Midbrain (tissue), 1 donor: ENCODE data around the gene ERN1.

Experiments used
- DNase-seq: peaks from one replicate; lab custom pipeline; 2025; lab: John Stamatoyannopoulos, UW

ERN1 gene

GRCh38 chr17:64004218-64004770 lies 125.7 kb downstream of the ERN1 start:
- no peak for DNase-seq

DNA sequence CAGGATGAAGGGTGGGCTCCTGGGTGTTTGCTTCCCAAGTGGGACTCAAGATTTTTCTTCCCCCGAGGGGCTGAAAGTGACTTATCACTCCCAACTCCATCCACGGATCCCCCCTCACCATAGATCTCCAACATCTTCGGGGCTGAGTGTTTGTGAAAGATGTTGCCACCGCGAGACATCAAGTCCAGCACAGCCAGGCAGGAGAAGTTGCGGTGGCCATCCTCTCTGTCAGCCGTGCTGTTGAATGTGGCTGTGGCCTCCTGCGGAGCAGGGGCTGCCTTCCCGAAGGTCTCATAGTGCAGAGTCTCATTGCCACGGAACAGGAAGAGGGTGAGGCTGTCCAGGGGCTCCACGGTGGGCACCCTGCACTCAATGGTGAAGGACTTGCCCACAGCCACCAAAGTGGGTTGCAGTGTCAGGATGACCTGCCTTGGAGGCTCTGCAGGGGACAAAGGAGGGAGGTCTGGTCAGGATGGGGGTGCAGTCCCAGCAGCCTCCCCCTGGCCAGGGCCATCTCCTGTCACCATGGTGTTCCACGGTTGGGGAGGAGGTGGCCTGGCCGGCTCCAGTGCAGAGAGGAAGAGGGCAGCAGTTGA lies 126.3 kb downstream of the ERN1 start:
- no peak for DNase-seq

GRCh38 chr17:64002658-64003525 lies 127.1 kb downstream of the ERN1 start:
- no peak for DNase-seq

GRCh38 chr17:64001763-64002529 lies 128.0 kb downstream of the ERN1 start:
- DNase-seq: no peak

- DNase-seq: no peak
Measured at GRCh38 chr17:64001091-64001579, 128.8 kb downstream of the ERN1 start.

GRCh38 chr17:63999680-64000531 lies 130.0 kb downstream of the ERN1 start:
- DNase-seq: no peak

DNA sequence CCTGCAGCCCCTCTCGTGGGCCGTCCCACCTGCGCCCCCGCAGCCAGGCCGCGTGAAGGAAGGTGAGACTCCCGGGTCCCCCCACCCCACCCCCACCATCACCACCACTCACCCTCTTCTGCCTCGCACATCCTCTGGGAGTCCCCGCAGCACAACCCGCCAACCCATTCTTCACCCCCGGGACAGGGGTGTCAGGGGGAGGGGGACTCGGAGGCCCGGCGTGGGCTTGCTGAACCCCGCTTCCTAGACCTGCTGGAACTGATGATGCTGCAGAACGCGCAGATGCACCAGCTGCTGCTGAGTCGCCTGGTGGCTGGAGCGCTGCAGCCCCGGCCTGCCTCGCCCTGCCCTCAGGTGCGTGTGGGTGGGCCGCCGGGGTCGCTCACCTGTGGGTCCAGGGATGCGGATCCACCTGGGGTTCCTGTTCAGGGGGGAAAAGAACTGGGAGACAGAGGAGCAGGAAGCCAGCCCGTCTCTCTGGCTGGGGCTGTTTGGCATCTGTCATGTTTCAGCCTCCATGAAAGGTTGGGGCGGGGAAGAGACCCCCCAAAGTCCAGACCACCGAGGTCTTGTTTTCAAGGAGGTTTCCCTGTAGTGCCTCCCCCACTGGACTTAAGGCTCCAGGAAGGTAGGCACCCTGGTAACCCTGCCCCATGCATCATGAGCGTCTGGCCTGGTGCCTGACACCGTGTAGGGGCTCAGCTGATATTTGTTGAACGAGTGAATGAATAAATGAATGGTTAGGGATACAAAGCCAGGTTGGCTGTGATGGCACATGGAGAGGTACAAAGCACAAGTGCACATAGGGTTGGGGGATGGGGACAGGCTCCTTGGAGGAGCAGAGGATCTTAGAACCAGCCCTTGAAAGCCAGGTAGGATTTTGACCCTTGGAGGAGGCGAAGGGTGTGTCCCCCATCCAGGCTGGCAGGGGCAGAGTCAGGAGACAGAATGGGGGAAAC lies 130.9 kb downstream of the ERN1 start:
- no peak for DNase-seq

DNA sequence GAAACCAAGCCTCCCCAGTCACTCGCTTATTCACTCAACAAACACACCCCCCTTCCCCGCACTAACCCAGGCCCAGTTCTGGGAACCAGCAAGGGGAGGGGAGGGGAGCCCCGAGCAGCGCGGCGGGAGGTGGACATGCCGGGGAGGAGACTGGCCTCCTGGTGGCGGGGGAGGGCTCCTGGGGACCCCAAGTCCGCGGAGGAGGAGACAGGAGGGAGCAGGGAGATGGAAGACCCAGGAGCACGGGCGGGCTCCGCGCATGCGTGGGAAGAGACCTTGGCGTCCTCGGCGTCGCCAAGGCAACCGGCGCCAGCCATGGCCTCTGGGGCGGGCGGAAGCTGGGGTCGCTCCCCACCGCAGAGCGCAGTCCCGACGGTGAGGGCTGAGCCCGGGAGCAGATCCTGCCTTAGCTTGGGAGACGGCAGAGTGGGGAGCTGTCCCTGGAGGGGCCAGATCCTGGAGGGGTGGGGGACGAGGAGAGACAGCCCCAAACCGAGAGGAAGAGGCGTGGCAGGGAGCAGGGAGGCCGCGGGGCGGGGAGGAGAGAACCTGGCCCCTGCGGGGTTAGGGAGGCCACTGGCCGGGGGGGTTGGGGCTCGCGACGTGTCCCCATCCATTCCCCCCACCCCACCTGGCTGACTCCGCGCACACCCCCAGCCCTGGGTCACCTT lies 131.8 kb downstream of the ERN1 start, which contains the start of gene PRR29:
PRR29 (plus strand) TSS at position 302 of the 671 bp plus-strand sequence; CDS start at position 316, 14 bp downstream.
- DNase-seq: peak; percentile 19

DNA sequence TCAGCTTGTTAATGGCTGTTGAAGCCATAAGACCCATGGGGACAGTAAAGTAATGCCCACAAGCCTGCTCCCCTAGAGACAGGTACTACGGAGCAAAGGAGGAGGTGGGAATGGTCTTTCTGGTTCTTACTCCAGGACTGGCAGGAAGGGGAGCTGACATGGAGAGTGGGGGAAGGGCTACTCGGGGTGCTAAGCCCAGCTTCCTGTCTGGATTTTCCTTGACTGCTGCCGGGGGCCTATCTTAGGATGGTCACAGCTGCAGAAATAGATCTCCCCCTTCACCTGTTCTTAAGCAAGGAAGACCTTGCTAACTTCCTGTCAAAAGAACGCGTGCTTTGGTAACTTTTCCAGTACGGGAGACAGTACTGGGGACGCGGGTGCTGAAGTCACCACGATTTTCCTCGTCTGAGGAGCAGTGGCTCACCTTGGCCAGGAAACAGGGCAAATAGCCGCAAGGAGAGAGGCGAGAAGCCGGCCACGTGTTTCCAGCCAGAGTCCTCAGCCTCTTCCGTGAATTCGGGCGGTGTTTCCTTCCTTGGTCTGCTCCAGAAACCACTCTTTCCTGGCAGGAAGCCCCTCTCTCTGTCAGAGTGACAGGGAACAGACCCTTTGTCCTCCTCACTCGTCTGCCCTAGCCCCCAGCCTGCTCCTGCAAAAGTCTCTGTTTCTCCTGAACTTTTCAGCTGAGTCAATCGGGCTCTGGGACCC lies 132.4 kb downstream of the ERN1 start:
- no peak for DNase-seq

- no peak for DNase-seq
Measured at GRCh38 chr17:63996430-63997182, 133.3 kb downstream of the ERN1 start.

DNA sequence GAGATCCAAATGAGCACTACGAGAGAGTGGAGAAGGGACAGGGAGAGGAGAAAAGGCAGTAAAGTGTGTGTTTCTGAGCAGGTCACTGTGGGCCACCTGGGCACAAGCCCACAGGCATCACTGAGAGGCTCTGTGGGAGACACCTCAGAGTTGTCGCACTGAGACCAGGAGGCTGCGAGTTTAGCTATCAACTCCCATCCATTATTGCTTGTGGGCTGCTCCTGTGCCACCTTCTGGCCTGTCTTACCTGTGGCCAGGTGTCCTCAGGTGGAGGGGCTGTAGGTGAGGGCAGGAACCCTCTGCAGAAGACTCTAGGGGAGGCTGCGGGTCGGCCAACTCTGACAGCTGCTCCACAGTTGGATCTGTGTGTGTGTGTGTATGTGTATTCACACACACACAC lies 134.3 kb downstream of the ERN1 start:
- no peak for DNase-seq

- no peak for DNase-seq
Measured at GRCh38 chr17:63993368-63993985, 136.5 kb downstream of the ERN1 start.

DNA sequence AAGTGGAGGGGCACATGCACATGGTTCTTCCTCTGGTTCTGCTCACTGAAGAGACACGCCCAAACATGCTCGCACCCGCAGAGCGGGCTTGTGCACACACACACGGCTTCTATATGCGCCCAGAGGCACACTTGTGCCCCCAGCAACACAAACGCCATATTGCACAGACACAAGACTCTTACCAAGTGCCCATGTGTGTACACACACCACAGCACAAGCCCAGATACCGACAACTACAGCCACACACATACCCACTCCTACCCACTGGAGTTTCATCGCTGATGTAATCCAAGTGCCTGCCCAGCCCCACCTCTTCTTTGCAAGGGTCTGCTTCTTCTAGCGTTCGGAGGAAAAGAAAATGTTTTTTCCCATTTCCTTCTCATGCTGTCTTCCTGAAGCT lies 138.3 kb downstream of the ERN1 start:
- no peak for DNase-seq

DNA sequence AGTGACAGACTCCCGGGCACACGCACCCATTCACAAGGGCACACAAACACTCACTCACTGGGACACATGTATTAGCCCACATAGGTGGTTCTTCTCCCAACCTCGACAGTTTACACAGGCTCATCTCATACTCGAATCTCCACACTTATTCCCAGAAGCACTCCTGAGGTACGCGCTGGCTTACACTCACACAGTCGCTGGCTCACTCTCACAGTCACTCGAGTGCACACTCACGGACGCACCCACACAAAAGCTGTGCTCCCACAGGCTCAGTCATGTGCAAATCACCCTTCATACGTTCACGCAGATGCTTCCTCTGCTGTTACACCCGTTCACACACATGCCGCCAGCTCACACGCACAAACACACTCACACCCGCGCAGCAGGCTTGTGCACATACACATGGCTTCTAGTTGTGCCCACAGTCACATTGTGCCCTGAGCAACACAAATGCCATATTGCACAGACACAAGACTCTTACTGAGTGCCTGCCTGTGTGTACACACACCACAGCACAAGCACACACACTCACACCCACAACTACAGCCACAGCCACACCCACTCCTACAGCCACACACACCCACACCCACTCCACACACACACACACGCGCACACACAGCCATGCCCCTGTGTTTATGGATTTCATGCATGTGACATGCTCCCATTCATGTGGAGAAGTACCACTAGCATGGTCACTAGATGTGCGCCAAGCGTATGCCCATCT lies 140.2 kb downstream of the ERN1 start:
- no peak for DNase-seq
